Measurements from ENCODE around the gene CERS4.
"Not testable (repeated sequence)": the region's sequence is repeated elsewhere in the genome, so short reads cannot be mapped to it uniquely, and the experiment has no call there.

CERS4 gene

GRCh38 chr19:8209462-8210378 lies 550 bp downstream of the CERS4 start:
- peak; percentile 50 for DNase-seq (ENCODE audit: low read depth)

- no peak for DNase-seq (ENCODE audit: low read depth)
Observed at GRCh38 chr19:8210421-8211101, 1.4 kb downstream of the CERS4 start.

GRCh38 chr19:8212212-8212611 lies 3.0 kb downstream of the CERS4 start:
- no peak for DNase-seq (ENCODE audit: low read depth)

GRCh38 chr19:8212916-8213315 lies 3.7 kb downstream of the CERS4 start:
- DNase-seq (ENCODE audit: low read depth): no peak

GRCh38 chr19:8213827-8214672 lies 4.9 kb downstream of the CERS4 start:
- DNase-seq (ENCODE audit: low read depth): no peak

GRCh38 chr19:8214802-8215201 lies 5.6 kb downstream of the CERS4 start:
- no peak for DNase-seq (ENCODE audit: low read depth)

- DNase-seq (ENCODE audit: low read depth): no peak
Observed at GRCh38 chr19:8215783-8216182, 6.6 kb downstream of the CERS4 start.

GRCh38 chr19:8216357-8216756 lies 7.2 kb downstream of the CERS4 start:
- DNase-seq (ENCODE audit: low read depth): no peak

GRCh38 chr19:8218127-8218526 lies 9.0 kb downstream of the CERS4 start:
- not testable (repeated sequence) for DNase-seq (ENCODE audit: low read depth)

GRCh38 chr19:8220481-8220880 lies 11.3 kb downstream of the CERS4 start:
- DNase-seq (ENCODE audit: low read depth): no peak

- no peak for DNase-seq (ENCODE audit: low read depth)
Observed at GRCh38 chr19:8221161-8221560, 12.0 kb downstream of the CERS4 start.

GRCh38 chr19:8223442-8223841 lies 14.3 kb downstream of the CERS4 start:
- DNase-seq (ENCODE audit: low read depth): not testable (repeated sequence)

GRCh38 chr19:8224394-8225145 lies 15.4 kb downstream of the CERS4 start:
- DNase-seq (ENCODE audit: low read depth): no peak

GRCh38 chr19:8231073-8231604 lies 22.0 kb downstream of the CERS4 start:
- no peak for DNase-seq (ENCODE audit: low read depth)

GRCh38 chr19:8233370-8233769 lies 24.2 kb downstream of the CERS4 start:
- no peak for DNase-seq (ENCODE audit: low read depth)

- DNase-seq (ENCODE audit: low read depth): no peak
Observed at GRCh38 chr19:8237026-8237425, 27.9 kb downstream of the CERS4 start.

- no peak for DNase-seq (ENCODE audit: low read depth)
Observed at GRCh38 chr19:8238251-8238650, 29.1 kb downstream of the CERS4 start.

GRCh38 chr19:8239528-8240273 lies 30.5 kb downstream of the CERS4 start:
- DNase-seq (ENCODE audit: low read depth): no peak

GRCh38 chr19:8240274-8241229 lies 31.4 kb downstream of the CERS4 start:
- peak; percentile 29 for DNase-seq (ENCODE audit: low read depth)
